ENCODE data around the gene TRIO. TPM values are rescaled to one million over a fixed set of nuclear protein-coding genes. Genes with fewer than 3 reads are reported as not detected.
A peak's percentile ranks its signal among the peaks of the same experiment; 100 is the strongest.

The TRIO gene
- total RNA-seq, 4 donors from 2014 or later = 21.2 to 105 (median 47.6) TPM

DNA sequence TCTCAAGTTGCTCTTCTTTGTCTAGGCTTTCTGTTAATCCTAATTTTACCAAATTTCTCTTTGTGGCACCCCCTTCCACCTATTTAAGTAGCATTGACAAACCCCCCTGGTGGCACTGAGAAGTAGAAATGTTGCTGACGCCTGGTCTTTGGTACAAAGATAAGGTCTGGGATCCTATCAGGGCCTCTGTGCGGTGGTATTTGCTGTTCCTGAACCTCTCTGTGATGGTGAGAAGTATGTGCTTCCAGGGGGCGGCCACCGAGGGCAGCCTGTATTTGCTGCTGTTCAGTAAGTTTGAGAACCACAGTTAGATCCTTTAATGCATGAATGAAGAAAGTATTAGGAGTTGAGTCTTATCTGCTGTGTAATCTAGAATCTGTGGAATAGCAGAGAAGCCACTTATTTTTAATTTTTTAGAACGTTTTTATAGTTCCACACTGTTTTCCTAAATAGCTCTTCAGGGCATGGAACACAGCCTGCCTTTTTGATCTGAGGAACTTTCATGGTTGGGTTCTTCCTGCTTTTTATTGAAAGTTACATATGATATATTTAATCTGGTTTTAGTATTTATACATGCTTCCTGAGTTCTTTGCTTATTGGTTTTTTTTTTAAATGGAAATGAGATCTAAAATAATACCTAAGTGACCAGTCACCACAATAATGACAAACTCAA, 124.2 kb downstream of the TRIO start:
- TF ChIP-seq POLR2A (IDR thresholded peaks at IDR 0.05) = no peak
- TF ChIP-seq, protein P1, sequence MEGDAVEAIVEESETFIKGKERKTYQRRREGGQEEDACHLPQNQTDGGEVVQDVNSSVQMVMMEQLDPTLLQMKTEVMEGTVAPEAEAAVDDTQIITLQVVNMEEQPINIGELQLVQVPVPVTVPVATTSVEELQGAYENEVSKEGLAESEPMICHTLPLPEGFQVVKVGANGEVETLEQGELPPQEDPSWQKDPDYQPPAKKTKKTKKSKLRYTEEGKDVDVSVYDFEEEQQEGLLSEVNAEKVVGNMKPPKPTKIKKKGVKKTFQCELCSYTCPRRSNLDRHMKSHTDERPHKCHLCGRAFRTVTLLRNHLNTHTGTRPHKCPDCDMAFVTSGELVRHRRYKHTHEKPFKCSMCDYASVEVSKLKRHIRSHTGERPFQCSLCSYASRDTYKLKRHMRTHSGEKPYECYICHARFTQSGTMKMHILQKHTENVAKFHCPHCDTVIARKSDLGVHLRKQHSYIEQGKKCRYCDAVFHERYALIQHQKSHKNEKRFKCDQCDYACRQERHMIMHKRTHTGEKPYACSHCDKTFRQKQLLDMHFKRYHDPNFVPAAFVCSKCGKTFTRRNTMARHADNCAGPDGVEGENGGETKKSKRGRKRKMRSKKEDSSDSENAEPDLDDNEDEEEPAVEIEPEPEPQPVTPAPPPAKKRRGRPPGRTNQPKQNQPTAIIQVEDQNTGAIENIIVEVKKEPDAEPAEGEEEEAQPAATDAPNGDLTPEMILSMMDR (IDR thresholded peaks at IDR 0.05) = no peak
- Histone ChIP-seq H3K27ac (no peak overlapping the region), H3K27me3 (no peaks in the 10 kb centered on the region), H3K36me3 (peaks cover 0 to 6% (median 0%) of the 10 kb centered on the region in 3 donors), H3K4me3 (no peak overlapping the region), H3K9me3 (no peaks in the 10 kb centered on the region), H3K4me1 (peaks cover 10 to 77% (median 33%) of the 10 kb centered on the region in 3 donors)
- DNase-seq = no peak
- intact Hi-C loops (cut with DNase I) = loop anchor here (10.0 kb wide), 1 partner anchor 123 kb away; the partner anchor contains the start of gene TRIO
- WGBS, 2 donors = 58% methylated on average over 5 of the region's 5 CpGs

DNA sequence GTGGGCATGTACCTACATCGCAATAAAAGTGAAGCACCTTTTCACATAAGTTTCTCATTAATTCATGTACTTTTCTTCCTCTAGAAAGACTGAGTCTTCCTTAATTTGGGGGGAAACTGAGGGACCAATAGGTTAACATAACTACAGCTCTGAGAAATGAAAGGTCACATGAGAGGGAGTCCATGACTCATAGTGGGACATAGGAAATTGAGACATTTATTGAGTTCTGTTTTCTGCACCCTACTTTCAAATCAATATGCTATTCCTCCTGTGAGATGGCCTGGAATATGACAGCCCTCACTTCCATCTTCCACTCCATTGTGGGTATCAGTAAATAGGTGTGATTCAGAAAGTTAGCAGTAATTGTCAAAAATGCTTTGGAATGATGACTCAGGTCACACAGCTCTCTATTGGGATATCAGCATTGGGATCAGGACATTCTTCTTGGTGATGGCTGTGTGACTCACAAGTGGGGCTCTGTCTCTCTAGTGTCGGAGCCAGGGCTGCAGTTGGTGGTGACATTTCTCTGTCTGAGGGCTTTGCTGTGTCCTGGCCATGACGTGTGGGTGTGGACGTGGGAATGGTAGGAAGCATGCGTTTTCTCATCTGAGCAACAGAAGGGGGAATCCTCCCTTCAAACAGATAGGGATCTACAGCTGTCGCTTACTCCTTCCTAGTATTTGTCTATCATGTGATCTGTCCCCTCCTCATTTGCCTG, 125.0 kb downstream of the TRIO start:
- H3K4me1 ChIP-seq = peaks cover 10 to 69% (median 33%) of the 10 kb centered on the region in 3 donors
- H3K27ac ChIP-seq = peak overlapping the region in 3 of 4 donors; percentile 29 to 64 (median 63)
- no peaks in the 10 kb centered on the region for H3K9me3 ChIP-seq
- intact Hi-C loops (cut with DNase I) = loop anchor here (10.0 kb wide), 1 partner anchor 123 kb away; the partner anchor contains the start of gene TRIO
- peaks cover 0 to 6% (median 0%) of the 10 kb centered on the region in 3 donors for H3K36me3 ChIP-seq
- TF ChIP-seq POLR2A (IDR thresholded peaks at IDR 0.05) = no peak
- TF ChIP-seq, protein P1 (IDR thresholded peaks at IDR 0.05) = no peak
- H3K27me3 ChIP-seq = no peaks in the 10 kb centered on the region
- H3K4me3 ChIP-seq = no peak overlapping the region
- no peak for DNase-seq
- WGBS, 2 donors = 47 to 69% methylated on average over 6 of the region's 6 CpGs

DNA sequence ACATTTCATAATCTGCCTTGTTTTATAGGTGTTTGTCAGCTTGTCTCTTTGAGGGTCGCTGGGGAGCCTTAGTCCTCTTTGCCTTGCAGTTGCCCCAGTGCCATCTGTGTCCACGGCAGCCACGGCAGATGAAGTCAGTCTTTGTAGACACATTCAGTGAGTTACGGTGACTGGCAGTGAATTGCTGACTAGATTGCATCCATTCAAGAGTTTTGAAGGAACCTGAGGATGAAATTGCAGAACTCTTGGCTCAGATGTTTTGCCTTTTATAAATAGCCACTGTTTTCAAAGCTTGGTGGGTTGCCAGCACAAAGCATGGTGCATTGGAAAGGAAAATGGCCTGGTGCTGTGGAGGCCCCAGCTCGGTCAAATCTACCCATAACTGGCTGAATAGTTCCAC, 125.6 kb downstream of the TRIO start:
- no peak overlapping the region for H3K4me3 ChIP-seq
- intact Hi-C loops (cut with DNase I) = loop anchor here (10.0 kb wide), 1 partner anchor 124 kb away; the partner anchor contains the start of gene TRIO
- TF ChIP-seq POLR2A (IDR thresholded peaks at IDR 0.05) = no peak
- TF ChIP-seq, protein P1 (IDR thresholded peaks at IDR 0.05) = no peak
- H3K9me3 ChIP-seq = no peaks in the 10 kb centered on the region
- WGBS, 2 donors = 60 to 72% methylated on average over 4 to 5 of the region's 5 CpGs
- no peak for DNase-seq
- peaks cover 0 to 6% (median 0%) of the 10 kb centered on the region in 3 donors for H3K36me3 ChIP-seq
- H3K27ac ChIP-seq = peak overlapping the region in 3 of 4 donors; percentile 29 to 64 (median 63)
- H3K4me1 ChIP-seq = peaks cover 7 to 64% (median 33%) of the 10 kb centered on the region in 3 donors
- no peaks in the 10 kb centered on the region for H3K27me3 ChIP-seq

DNA sequence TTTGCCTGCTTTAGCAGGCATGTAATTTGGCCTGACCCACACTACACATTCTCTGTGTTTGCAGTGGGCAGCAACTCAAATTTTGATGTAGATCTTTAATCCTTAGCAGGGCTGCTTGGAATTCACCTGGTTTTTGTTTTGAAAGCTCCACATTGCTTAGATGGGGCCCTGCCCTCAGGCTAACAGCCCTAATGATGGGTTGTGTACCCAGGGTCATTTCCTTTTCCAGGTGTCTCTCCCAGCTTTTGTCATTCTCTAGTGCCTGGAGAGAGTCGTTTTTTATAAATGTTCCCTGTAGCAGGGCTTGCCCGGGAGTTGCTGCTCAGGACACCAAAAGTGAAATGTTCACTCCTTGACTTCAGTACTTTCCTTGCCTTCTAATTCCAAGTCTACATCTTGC, 126.3 kb downstream of the TRIO start:
- 32 to 40% methylated on average over 2 of the region's 2 CpGs for WGBS, 2 donors
- TF ChIP-seq POLR2A (IDR thresholded peaks at IDR 0.05) = no peak
- Histone ChIP-seq H3K27me3 (no peaks in the 10 kb centered on the region), H3K9me3 (no peaks in the 10 kb centered on the region), H3K27ac (peak overlapping the region in 3 of 4 donors; percentile 29 to 64 (median 63)), H3K36me3 (peaks cover 0 to 6% (median 0%) of the 10 kb centered on the region in 3 donors), H3K4me1 (peaks cover under 1 to 57% (median 30%) of the 10 kb centered on the region in 3 donors), H3K4me3 (no peak overlapping the region)
- intact Hi-C loops (cut with DNase I) = loop anchor here (10.0 kb wide), 1 partner anchor 125 kb away; the partner anchor contains the start of gene TRIO
- DNase-seq = no peak

DNA sequence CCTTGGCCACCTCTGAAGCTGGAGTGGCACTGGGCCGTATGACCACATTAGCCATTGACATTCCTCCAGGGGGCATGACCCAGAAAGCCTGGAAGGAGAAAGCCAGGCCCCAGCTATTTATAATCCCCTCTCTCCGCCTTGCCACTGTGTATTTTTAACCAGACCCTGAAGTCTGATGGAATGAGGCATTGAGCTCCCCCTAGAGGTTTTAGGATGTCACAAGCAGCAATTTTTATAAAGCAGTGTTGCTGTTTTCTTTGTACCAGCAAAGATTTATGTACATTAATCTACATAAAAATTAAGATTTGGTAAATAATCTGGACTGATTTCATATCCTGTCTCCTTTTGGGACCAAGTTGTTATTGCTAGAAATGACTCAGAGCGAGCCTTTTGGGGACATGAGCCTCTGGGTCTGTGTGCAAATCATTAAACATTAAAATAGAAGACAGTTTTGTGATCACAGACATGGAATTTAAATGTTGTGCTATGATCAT, 127.1 kb downstream of the TRIO start:
- H3K27me3 ChIP-seq = no peaks in the 10 kb centered on the region
- H3K36me3 ChIP-seq = peaks cover 0 to 6% (median 0%) of the 10 kb centered on the region in 3 donors
- peaks cover 0 to 48% (median 25%) of the 10 kb centered on the region in 3 donors for H3K4me1 ChIP-seq
- H3K9me3 ChIP-seq = no peaks in the 10 kb centered on the region
- intact Hi-C loops (cut with DNase I) = loop anchor here (10.0 kb wide), 1 partner anchor 285 kb away; no protein-coding TSS in a partner anchor
- H3K4me3 ChIP-seq = no peak overlapping the region
- TF ChIP-seq, protein P1 (IDR thresholded peaks at IDR 0.05) = peak; percentile 50 to 82 (median 72)
- no peak for TF ChIP-seq POLR2A (IDR thresholded peaks at IDR 0.05)
- 25% methylated on average over 3 of the region's 3 CpGs for WGBS, 2 donors
- DNase-seq = no peak
- peak overlapping the region in 3 of 4 donors; percentile 29 to 64 (median 63) for H3K27ac ChIP-seq
